SK-N-SH treated with all-trans-retinoic acid at 6 μM for 48 hours (cell line): ENCODE results near the gene PGBD4.

Source experiments
- ATAC-seq: fragments of 200-7000 bp; cut with Tn5 transposase; 3 replicates; pipeline ENCODE4 v1.9.1; 2020; ENCODE audit warnings: mild to moderate bottlenecking, moderate library complexity
- ARNTL ChIP-seq: fragments of 450-650 bp; formaldehyde crosslinking; IDR thresholded peaks from 2 replicates; pipeline ENCODE4 v1.5.0; 2020; ENCODE audit warnings: low read depth, mild to moderate bottlenecking, moderate library complexity, borderline replicate concordance
- BACH2 ChIP-seq: fragments of 250-450 bp; sonication (Bioruptor Pico); IDR thresholded peaks from 2 replicates; pipeline ENCODE4 v1.9.0; 2021; ENCODE audit warnings: mild to moderate bottlenecking, borderline replicate concordance
- CREB5 ChIP-seq: fragments of 250-450 bp; sonication (Bioruptor Pico); IDR thresholded peaks from 2 replicates; pipeline ENCODE4 v1.5.1; 2020; ENCODE audit warnings: low read depth, mild to moderate bottlenecking, moderate library complexity
- CSDC2 ChIP-seq: fragments of 250-450 bp; sonication (Bioruptor Pico); IDR thresholded peaks from 2 replicates; pipeline ENCODE4 v1.5.0; 2020; ENCODE audit warnings: mild to moderate bottlenecking, moderate library complexity
- CSRNP3 ChIP-seq: fragments of 250-450 bp; sonication (Bioruptor Pico); IDR thresholded peaks from 2 replicates; pipeline ENCODE4 v1.5.1; 2021; ENCODE audit warnings: mild to moderate bottlenecking, moderate library complexity
- ESRRG ChIP-seq: fragments of 250-450 bp; sonication (Bioruptor Pico); IDR thresholded peaks from 2 replicates; pipeline ENCODE4 v1.6.1; 2021; ENCODE audit warnings: mild to moderate bottlenecking
- GLIS3 ChIP-seq: fragments of 250-450 bp; sonication (Bioruptor Pico); IDR thresholded peaks from 2 replicates; pipeline ENCODE4 v1.5.0; 2020; ENCODE audit warnings: mild to moderate bottlenecking, moderate library complexity
- OSR1 ChIP-seq: fragments of 250-450 bp; sonication (Bioruptor Pico); IDR thresholded peaks from 2 replicates; pipeline ENCODE4 v1.8.0; 2022; ENCODE audit warnings: moderate library complexity, mild to moderate bottlenecking, inconsistent platforms
- PATZ1 ChIP-seq: fragments of 250-450 bp; sonication (Bioruptor Pico); IDR thresholded peaks from 2 replicates; pipeline ENCODE4 v1.8.0; 2020; ENCODE audit warnings: mild to moderate bottlenecking, moderate library complexity, borderline replicate concordance
- RARB ChIP-seq: fragments of 250-450 bp; sonication (Bioruptor Pico); IDR thresholded peaks from 2 replicates; pipeline ENCODE4 v1.8.0; 2021; ENCODE audit warnings: mild to moderate bottlenecking, moderate library complexity
- SNAI2 ChIP-seq: fragments of 250-450 bp; sonication (Bioruptor Pico); IDR thresholded peaks from 2 replicates; pipeline ENCODE4 v1.5.0; 2020; ENCODE audit warnings: mild to moderate bottlenecking, moderate library complexity
- TCF4 ChIP-seq: fragments of 250-450 bp; sonication (Bioruptor Pico); IDR thresholded peaks from 2 replicates; pipeline ENCODE4 v1.8.0; 2021; ENCODE audit warnings: mild to moderate bottlenecking, moderate library complexity, borderline replicate concordance
- TOX ChIP-seq: fragments of 250-450 bp; sonication (Bioruptor Pico); IDR thresholded peaks from 2 replicates; pipeline ENCODE4 v1.8.0; 2021; ENCODE audit warnings: mild to moderate bottlenecking, moderate library complexity, borderline replicate concordance
- TSHZ2 ChIP-seq: fragments of 250-450 bp; sonication (Bioruptor Pico); IDR thresholded peaks from 2 replicates; pipeline ENCODE4 v1.5.0; 2020; ENCODE audit warnings: mild to moderate bottlenecking, moderate library complexity
- ZC3H10 ChIP-seq: fragments of 250-450 bp; sonication (Bioruptor Pico); IDR thresholded peaks from 2 replicates; pipeline ENCODE4 v1.5.1; 2021; ENCODE audit warnings: mild to moderate bottlenecking, moderate library complexity
- ZFP3 ChIP-seq: fragments of 250-450 bp; sonication (Bioruptor Pico); IDR thresholded peaks from 2 replicates; pipeline ENCODE4 v1.5.0; 2020; ENCODE audit warnings: mild to moderate bottlenecking, moderate library complexity
- ZFP30 ChIP-seq: fragments of 450-650 bp; formaldehyde crosslinking; IDR thresholded peaks from 2 replicates; pipeline ENCODE4 v1.5.0; 2022; ENCODE audit warnings: mild to moderate bottlenecking, moderate library complexity
- ZNF565 ChIP-seq: fragments of 450-650 bp; formaldehyde crosslinking; conservative IDR thresholded peaks from 2 replicates; pipeline ENCODE4 v1.5.0; 2020; ENCODE audit warnings: low read depth, mild to moderate bottlenecking, moderate library complexity
- ZNF8 ChIP-seq: fragments of 450-650 bp; formaldehyde crosslinking; IDR thresholded peaks from 2 replicates; pipeline ENCODE4 v1.5.0; 2020; ENCODE audit warnings: mild to moderate bottlenecking, moderate library complexity

PGBD4 gene

GRCh38 chr15:34102175-34102925, 467 bp downstream of the PGBD4 start:
- no peak for TF ChIP-seq SNAI2 (CRISPR knock-in tag)
- TF ChIP-seq CREB5 (CRISPR knock-in tag), result no peak
- no peak for TF ChIP-seq CSDC2 (CRISPR knock-in tag)
- no peak for TF ChIP-seq CSRNP3 (CRISPR knock-in tag)
- no peak for TF ChIP-seq OSR1 (CRISPR knock-in tag)
- TF ChIP-seq TCF4 (CRISPR knock-in tag), result no peak
- no peak for TF ChIP-seq BACH2
- no peak for TF ChIP-seq PATZ1
- ATAC-seq, result no peak

GRCh38 chr15:34106423-34106822, 4.5 kb downstream of the PGBD4 start:
- ATAC-seq, result no peak
- TF ChIP-seq TOX (CRISPR knock-in tag) (no peak), ZNF565 (no peak), ZFP3 (no peak), SNAI2 (CRISPR knock-in tag) (no peak), ZNF8 (CRISPR knock-in tag) (no peak), ESRRG (CRISPR knock-in tag) (no peak), ZC3H10 (CRISPR knock-in tag) (no peak), ARNTL (CRISPR knock-in tag) (no peak), GLIS3 (CRISPR knock-in tag) (no peak), TSHZ2 (CRISPR knock-in tag) (no peak), RARB (CRISPR knock-in tag) (no peak), BACH2 (no peak), CSDC2 (CRISPR knock-in tag) (no peak), PATZ1 (no peak), OSR1 (CRISPR knock-in tag) (no peak), TCF4 (CRISPR knock-in tag) (no peak), ZFP30 (CRISPR knock-in tag) (no peak)
- TF ChIP-seq, all 23 proteins: peak for 0

- ATAC-seq, result no peak
- TF ChIP-seq CSRNP3 (CRISPR knock-in tag), result no peak
- TF ChIP-seq CSDC2 (CRISPR knock-in tag), result no peak
- no peak for TF ChIP-seq CREB5 (CRISPR knock-in tag)
- TF ChIP-seq ARNTL (CRISPR knock-in tag), result no peak
- no peak for TF ChIP-seq GLIS3 (CRISPR knock-in tag)
Measured at GRCh38 chr15:34107315-34107714, 5.4 kb downstream of the PGBD4 start.
